DOHH2 (cell line): ENCODE data around the gene SLC22A1.

Experiments
- CTCF ChIP-seq: fragments of 200-600 bp; sonication (generic); IDR thresholded peaks from one replicate; pipeline ENCODE4 v1.5.1; 2014; ENCODE audit warnings: antibody characterized with exemption, mild to moderate bottlenecking, low read depth, low read length; ENCODE audit not compliant: poor library complexity, severe bottlenecking
- EZH2phosphoT487 ChIP-seq: fragments of 200-600 bp; sonication (generic); IDR thresholded peaks from 2 replicates; pipeline ENCODE4 v1.6.1; 2017; ENCODE audit warnings: borderline replicate concordance, mild to moderate bottlenecking, antibody characterized with exemption, low read length, moderate library complexity, mixed read lengths

- TF ChIP-seq CTCF (no peak), EZH2phosphoT487 (no peak)
Observed at GRCh38 chr6:160154471-160154870, 32.9 kb downstream of the SLC22A1 start.
